ENCODE data around the gene SAPCD2.
"Not testable (repeated sequence)": the region's sequence is repeated elsewhere in the genome, so short reads cannot be mapped to it uniquely, and the experiment has no call there.

The SAPCD2 gene

DNA sequence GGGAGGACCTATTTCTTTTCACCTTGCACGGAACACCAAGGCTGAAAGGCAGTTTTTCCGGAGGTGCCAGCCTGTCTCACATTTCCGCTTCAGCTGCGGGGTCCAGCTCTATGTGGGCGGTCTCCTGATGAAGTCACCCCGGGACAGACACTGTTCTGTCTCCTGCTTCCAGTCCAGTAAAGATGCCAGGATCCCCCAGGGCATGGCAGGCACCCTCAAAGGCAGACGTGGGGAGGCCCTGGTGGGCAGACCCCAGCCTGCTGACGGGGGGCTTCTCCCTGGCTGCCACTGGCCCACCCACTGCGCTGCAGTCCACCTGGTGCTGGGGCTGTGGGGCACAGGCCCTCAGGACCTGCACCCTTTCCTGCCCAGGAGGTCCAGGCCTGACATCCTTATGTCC, 7.6 kb downstream of the SAPCD2 start:
- DNase-seq, result not testable (repeated sequence)

DNA sequence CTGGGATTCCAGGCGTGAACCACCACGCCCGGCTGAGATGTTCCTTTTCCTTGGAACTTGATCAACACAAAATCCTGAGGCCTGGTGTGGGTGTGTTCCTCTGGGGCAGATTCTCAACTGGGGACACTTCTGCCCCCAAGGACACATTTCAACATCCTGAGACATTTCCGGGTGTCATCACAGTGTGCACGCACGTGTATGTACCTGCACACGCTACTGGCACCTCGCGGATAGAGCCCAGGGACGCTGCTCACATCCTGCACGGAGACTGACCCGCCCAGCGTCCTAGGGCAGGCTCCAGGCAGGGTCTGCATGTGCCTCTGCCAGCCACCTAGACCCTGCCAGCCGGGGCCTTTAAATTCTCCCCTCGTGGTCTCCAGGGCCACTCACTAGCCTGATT, 8.0 kb downstream of the SAPCD2 start:
- no peak for DNase-seq

GRCh38 chr9:137058521-137059234, 11.7 kb downstream of the SAPCD2 start:
- peak; percentile 82 for DNase-seq

DNA sequence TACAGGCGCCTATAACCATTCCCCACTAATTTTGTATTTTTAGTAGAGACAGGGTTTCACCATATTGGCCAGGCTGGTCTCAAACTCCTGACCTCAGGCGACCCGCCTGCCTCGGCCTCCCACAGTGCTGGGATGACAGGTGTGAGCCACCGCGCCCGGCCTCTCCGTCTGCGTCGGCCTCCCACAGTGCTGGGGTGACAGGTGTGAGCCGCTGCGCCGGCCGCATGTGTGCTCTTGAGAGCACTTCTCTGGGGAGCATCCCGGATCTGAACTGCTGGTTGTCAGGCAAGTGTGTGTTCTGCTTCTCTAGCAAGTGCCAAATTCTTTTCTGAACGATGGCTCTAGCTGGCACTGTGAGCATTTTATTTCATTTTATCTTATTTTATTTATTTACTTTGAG, 12.8 kb downstream of the SAPCD2 start:
- DNase-seq, result peak; percentile 90

- peak; percentile 58 for DNase-seq
These were observed 13.5 kb downstream of the SAPCD2 start for GRCh38 chr9:137056739-137057415.

DNA sequence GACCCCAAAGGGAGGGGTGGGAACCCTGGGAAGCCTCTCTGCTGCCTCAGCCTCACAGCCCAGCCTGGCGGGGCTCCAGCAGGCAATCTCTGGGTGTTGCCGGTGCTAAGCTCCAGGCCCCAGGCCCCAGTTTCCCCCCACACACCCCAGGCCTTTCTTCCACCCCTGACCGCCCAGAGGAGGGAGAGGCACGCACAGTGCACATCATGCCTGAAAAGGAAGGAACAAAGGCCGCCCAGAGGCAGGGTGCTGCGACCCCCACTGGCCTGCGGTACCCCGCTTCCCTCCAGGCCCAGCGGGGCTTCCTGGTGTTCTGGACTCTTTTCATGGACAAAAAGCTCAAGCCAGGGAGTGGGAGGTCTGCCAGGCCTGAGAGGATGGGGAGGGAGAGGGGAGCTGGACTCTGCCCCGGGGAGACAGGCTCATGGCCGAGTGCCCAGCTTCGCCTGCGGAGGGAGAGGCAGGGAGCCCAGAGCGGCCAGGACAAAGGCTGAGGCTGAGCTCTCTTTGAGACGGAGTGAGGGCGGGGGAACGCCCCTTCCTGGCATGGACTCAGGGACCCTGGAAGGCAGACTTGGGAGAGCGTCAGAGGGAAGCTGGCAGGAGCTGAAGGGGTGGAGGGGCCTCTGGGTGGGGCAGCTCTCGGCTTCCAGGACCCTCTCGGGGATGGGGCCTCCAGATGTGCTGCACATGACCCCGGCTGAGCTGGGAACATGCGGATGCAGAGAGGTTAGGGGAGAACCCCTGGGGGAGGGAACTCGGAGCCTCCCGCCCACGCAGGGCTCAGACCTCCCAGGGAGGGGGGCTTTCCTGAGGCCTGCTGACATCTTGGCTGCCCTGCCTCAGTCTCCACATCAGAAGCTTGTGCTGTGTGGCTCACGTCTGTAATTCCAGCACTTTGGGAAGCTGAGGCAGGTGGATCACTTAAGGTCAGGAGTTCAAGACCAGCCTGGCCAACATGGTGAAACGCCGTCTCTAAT, 14.7 kb downstream of the SAPCD2 start:
- DNase-seq, result no peak

GRCh38 chr9:137054932-137055384, 15.4 kb downstream of the SAPCD2 start:
- no peak for DNase-seq

- peak; percentile 65 for DNase-seq
These were observed 16.1 kb downstream of the SAPCD2 start, which contains the start of gene ENTPD2 for GRCh38 chr9:137053944-137054931. TSS of gene ENTPD2 (minus strand) at chr9:137054061. CDS start at chr9:137053997, 64 bp downstream.

GRCh38 chr9:137052998-137053943, 17.1 kb downstream of the SAPCD2 start:
- no peak for DNase-seq

GRCh38 chr9:137052293-137052692, 18.1 kb downstream of the SAPCD2 start:
- no peak for DNase-seq

- DNase-seq, result no peak
These were observed 19.1 kb downstream of the SAPCD2 start for GRCh38 chr9:137051145-137051724.

DNA sequence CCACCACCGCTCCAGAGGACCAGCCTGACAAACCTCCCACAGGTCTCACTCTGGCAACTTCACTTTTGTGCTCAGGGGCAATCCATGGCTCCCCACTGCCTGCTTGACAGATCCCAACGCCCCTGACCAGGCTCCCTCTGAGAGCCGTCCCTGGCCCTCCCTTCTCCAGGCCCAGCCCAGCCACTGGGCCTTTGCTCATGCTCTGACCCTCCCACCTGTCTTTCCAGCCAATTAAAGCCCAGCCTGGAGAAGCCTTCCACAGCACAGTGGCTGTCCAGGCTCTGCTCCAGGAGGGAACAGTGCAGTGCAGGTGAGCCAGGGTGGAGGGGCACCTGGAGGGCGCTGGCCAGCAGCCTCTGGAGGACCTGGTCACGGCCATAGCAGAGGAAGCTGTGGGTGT, 19.8 kb downstream of the SAPCD2 start:
- no peak for DNase-seq

DNA sequence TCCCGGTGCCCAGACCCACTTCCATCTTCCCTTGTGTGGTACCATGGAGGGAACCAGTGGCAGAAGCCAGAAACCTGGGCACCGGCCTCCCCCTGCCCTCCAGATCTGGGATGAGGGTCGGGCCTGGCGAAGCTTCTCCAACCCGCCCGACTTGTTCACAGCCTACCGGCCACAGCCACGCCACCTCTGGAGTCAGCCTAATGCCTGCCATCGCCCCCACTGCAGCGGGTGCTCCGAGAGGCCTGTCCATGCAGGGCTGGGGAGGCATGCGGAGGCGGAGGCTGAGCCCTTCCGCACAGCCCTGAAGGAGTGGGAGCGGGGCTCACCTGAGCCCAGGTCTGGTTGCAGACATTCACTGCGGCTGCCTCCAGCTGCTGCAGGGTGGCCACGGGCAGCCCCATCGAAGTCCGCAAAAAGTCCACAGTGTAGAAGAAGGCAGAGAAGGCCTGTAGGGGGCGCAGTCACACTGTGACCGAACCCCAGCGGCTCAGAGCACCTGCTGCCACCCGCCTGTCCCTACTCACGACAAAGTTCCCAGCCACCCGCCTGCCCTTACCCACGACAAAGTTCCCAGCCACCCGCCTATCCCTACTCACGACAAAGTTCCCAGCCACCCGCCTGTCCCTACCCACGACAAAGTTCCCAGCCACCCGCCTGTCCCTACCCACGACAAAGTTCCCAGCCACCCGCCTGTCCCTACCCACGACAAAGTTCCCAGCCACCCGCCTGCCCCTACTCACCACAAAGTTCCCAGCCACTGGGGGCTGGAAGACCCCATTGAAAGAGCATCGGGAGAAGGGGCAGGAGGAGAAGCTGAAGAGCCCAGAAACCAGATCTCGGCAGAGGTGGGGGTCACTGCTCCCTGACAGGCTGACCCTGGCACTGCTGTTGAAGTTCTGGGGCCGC, 20.6 kb downstream of the SAPCD2 start:
- peak; percentile 55 for DNase-seq

DNA sequence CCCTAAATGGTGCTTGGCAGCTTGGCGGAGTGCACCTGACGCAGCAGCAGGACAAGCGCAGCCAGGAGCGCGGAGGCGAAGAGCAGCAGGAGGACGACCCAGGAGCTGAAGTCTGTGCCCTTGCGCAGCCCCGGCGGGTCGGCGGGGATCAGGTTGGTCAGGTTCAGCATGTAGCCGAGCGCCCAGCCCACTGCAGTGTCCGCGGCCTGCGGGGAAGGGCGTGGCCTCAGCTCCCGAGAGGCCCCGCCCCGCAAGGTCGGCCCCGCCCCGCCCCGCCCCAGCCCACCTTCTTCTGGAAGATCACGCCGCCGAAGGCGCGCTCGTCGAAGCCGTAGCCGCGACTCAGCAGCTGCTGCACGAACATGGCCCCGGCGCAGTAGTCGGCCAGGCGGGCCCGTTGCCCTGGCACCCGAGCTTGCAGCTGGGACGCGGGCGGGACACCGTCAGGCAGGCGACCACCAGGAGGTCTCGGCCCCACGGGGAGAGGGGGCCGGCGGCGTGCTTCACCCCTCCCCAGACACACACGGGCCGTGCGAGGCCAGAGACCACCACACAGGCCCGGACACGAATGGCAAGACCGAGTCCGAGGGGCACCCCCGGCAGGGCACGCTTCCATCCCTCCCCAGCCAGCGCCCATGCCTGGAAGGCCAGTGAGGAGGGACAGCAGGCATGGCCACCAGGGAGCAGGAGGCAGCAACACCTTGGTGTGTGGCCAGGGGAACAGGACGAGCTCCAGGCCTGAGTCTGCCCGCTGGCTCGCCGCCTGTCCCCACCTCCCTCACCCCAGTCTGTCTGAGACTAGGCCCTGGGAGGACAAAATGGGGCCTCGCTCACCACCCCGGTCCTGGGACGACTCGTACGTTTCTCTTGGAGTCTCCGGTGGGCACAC, 21.5 kb downstream of the SAPCD2 start:
- no peak for DNase-seq

DNA sequence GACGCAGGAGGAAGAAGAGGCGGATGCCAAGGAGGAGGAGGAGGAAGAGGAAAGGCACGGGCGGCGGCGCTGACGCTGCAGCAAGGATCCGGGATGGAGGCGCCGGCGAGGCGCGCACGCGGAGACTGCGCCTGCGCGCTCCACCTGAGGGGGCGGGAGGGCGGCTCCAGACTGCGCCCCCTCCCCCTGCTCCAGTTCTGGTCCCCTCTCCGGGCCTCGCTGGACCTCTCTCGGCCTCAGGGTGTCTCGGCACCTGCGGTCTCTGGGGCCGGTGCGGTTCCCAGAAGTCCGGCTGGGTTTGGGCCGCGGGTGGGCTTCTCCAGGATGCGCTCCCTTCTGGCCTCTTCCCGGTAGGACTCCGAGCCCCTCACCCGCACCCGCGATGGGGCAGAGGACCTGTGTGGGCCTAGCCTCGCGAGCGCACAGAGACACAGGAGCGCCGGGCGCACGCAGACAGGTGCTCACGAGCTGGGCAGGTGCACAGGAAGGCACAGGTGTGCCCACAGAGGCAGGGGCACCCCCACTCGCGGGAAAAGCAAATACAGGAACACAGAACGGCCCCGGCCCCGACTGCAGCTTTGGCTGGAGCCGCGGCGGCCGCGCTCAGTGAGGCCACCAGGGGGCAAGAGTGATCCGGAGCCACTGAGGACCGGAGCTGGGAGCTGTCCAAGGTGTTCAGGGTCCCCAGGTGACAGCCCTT, 24.1 kb downstream of the SAPCD2 start, which contains the start of gene NPDC1:
Gene NPDC1 (minus strand): TSS at position 90 of the 700 bp plus-strand sequence. CDS start 188 bp downstream, outside the sequence.
- DNase-seq, result peak; percentile 86

DNA sequence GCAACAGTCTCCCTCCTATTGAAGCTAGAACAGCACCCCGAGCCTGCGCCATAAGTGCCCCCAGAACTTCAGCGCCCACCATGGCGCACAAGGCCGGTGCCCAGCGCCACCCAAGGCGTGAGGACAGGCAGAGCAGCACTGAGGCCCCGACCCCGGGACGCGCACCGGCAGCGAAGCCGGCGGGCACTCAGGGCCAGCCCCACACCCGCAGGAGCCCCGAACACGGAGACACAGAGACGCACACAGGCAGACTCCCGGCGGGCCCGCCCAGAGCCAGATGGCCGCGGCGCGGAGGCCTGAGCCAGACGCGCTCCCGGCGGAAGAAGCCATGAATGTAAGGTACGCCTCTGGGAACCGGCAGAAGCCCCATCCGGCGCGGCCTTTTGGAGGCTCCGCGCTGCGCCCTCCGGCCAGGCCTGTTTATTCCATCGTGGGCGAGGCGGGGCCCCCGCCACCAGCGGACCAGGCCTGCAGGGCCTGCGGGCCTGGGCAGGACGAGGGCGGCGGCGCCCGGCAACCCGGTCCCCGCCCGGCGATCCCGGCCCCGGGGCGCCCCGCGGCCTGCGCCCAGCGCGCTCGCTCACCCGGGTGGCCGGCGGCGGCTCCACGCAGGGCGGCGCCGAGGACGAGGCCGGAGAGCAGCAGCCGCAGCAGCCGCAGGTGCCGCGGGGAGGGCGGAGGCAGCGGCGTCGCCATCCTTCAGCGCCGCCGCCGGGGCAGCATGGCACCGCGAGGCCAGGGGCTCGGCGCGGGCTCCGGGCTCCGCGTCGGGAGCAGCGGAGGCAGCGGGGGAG, 24.9 kb downstream of the SAPCD2 start:
- DNase-seq, result peak; percentile 82
